Measurements from ENCODE around the gene BCL2L1. TPM values are rescaled to one million over a fixed set of nuclear protein-coding genes. Genes with fewer than 3 reads are reported as not detected.

BCL2L1 gene
- total and polyA plus RNA-seq, 10 donors = 18.7 to 167 (median 87.6) TPM

GRCh38 chr20:31666258-31667042 lies 56.2 kb downstream of the BCL2L1 start:
- peak overlapping the region; percentile 19 to 95 (median 75) for H3K27ac ChIP-seq
- no peaks in the 10 kb centered on the region for H3K9me3 ChIP-seq
- peaks cover 29 to 96% (median 86%) of the 10 kb centered on the region in 6 donors for H3K4me1 ChIP-seq
- intact Hi-C loops (cut with DNase I; ENCODE audit: low total_unique reads) = no loop called here
- no peak overlapping the region for H3K4me3 ChIP-seq
- no peaks in the 10 kb centered on the region for H3K27me3 ChIP-seq (replicated peaks in 1 of 7)
- peak; percentile 84 for DNase-seq
- TF ChIP-seq POLR2A (IDR thresholded peaks at IDR 0.05) (no peak), POLR2AphosphoS5 (IDR thresholded peaks at IDR 0.05) (peak in 2 of 3 donors; percentile 53 to 62), CTCF (IDR thresholded peaks at IDR 0.05 in 8 of 11, conservative IDR thresholded peaks at IDR 0.05 in 3 of 11) (no peak)
- 44 to 61% (median 56%) methylated on average over 7 of the region's 7 CpGs for WGBS, 5 donors
- peaks cover 0 to 62% (median 11%) of the 10 kb centered on the region in 6 donors for H3K36me3 ChIP-seq

DNA sequence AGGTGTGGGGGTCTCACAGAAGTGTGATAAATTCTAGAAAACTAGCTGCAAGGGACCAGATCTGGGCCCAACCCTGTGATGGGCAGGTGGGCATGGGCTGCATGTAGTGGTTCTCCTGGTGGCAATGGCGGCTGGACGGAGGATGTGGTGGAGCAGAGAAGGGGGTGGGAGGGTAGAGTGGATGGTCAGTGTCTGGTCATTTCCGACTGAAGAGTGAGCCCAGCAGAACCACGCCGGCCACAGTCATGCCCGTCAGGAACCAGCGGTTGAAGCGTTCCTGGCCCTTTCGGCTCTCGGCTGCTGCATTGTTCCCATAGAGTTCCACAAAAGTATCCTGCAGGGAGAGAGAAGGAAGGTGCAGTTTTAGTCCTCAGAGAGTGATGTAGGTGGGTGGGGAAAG lies 56.9 kb downstream of the BCL2L1 start:
- WGBS, 5 donors = 95 to 98% (median 96%) methylated on average over 10 of the region's 10 CpGs
- no peaks in the 10 kb centered on the region for H3K27me3 ChIP-seq (replicated peaks in 1 of 7)
- H3K36me3 ChIP-seq = peaks cover 0 to 56% (median 11%) of the 10 kb centered on the region in 6 donors
- intact Hi-C loops (cut with DNase I; ENCODE audit: low total_unique reads) = no loop called here
- H3K4me3 ChIP-seq = no peak overlapping the region
- H3K27ac ChIP-seq = peak overlapping the region in 7 of 8 donors; percentile 19 to 95 (median 81)
- TF ChIP-seq POLR2AphosphoS5 (IDR thresholded peaks at IDR 0.05) (no peak), POLR2A (IDR thresholded peaks at IDR 0.05) (no peak), CTCF (IDR thresholded peaks at IDR 0.05 in 8 of 11, conservative IDR thresholded peaks at IDR 0.05 in 3 of 11) (no peak)
- H3K4me1 ChIP-seq = peaks cover 32 to 95% (median 86%) of the 10 kb centered on the region in 6 donors
- H3K9me3 ChIP-seq = no peaks in the 10 kb centered on the region
- DNase-seq = no peak

DNA sequence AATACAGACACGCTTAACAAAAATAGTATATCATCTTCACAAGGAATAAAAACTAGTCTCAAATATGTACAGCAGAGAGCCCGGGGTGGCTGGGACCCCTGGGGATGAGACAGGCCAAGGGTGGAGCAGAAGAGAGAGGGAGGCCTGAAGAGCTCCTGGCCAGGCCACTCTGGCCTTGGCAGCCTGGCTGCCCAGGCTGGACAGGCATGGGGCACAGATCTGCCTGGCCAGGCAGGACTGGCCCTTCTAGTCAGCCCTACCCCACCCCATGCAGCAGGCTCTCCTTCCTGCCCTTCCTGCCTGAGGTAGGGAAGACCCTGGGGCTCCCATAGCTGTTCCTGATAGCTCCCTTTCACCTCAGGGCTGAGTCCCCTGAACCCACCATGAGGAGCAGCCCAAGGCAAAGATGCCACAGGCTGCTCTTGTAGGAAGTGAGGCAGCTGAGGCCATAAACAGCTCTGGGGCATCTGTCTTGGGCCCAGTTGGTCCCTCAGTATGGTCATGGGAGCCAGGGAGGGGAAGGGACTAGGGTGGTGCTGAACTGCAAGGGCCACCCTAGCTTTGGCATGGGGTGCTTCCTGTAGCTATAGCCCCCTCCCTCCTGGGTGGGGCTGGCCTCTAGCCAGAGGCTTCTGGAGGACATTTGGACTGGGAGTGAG lies 57.8 kb downstream of the BCL2L1 start:
- Histone ChIP-seq H3K36me3 (peaks cover 0 to 48% (median 11%) of the 10 kb centered on the region in 6 donors), H3K4me3 (no peak overlapping the region), H3K9me3 (no peaks in the 10 kb centered on the region), H3K4me1 (peaks cover 28 to 86% (median 76%) of the 10 kb centered on the region in 6 donors), H3K27me3 (replicated peaks in 1 of 7) (no peaks in the 10 kb centered on the region), H3K27ac (peak overlapping the region in 7 of 8 donors; percentile 37 to 95 (median 81))
- TF ChIP-seq POLR2AphosphoS5 (IDR thresholded peaks at IDR 0.05) = peak; percentile 7 to 57 (median 15)
- TF ChIP-seq POLR2A (IDR thresholded peaks at IDR 0.05) = no peak
- TF ChIP-seq CTCF (IDR thresholded peaks at IDR 0.05 in 8 of 11, conservative IDR thresholded peaks at IDR 0.05 in 3 of 11) = no peak
- intact Hi-C loops (cut with DNase I; ENCODE audit: low total_unique reads) = no loop called here
- WGBS, 5 donors = 66 to 89% (median 81%) methylated on average over 2 of the region's 2 CpGs
- DNase-seq = no peak
